ENCODE data around the gene GNL2. TPM values are rescaled to one million over a fixed set of nuclear protein-coding genes. Genes with fewer than 3 reads are reported as not detected.
A peak's percentile ranks its signal among the peaks of the same experiment; 100 is the strongest.
"Not testable (repeated sequence)": the region's sequence is repeated elsewhere in the genome, so short reads cannot be mapped to it uniquely, and the experiment has no call there.

The GNL2 gene
- total RNA-seq, 2 donors from 2014 or later, result 28.4 to 35.9 TPM

GRCh38 chr1:37562984-37563383, 32.8 kb downstream of the GNL2 start:
- no peaks in the 10 kb centered on the region for H3K9me3 ChIP-seq
- intact Hi-C loops (cut with DNase I), result no loop called here
- H3K9ac ChIP-seq (ENCODE audit: low read depth in 2 of 2, low read length in 2 of 2), result no peak overlapping the region
- H3K27me3 ChIP-seq, result no peaks in the 10 kb centered on the region
- H3K36me3 ChIP-seq, result peaks cover 15% of the 10 kb centered on the region
- TF ChIP-seq, protein P1, sequence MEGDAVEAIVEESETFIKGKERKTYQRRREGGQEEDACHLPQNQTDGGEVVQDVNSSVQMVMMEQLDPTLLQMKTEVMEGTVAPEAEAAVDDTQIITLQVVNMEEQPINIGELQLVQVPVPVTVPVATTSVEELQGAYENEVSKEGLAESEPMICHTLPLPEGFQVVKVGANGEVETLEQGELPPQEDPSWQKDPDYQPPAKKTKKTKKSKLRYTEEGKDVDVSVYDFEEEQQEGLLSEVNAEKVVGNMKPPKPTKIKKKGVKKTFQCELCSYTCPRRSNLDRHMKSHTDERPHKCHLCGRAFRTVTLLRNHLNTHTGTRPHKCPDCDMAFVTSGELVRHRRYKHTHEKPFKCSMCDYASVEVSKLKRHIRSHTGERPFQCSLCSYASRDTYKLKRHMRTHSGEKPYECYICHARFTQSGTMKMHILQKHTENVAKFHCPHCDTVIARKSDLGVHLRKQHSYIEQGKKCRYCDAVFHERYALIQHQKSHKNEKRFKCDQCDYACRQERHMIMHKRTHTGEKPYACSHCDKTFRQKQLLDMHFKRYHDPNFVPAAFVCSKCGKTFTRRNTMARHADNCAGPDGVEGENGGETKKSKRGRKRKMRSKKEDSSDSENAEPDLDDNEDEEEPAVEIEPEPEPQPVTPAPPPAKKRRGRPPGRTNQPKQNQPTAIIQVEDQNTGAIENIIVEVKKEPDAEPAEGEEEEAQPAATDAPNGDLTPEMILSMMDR (IDR thresholded peaks at IDR 0.05), result no peak
- no peak overlapping the region for H3K27ac ChIP-seq
- peaks cover 3% of the 10 kb centered on the region for H3K4me1 ChIP-seq
- no peak for DNase-seq
- H3K4me3 ChIP-seq, result no peak overlapping the region

GRCh38 chr1:37561133-37562132, 34.3 kb downstream of the GNL2 start:
- no peaks in the 10 kb centered on the region for H3K9me3 ChIP-seq
- H3K27ac ChIP-seq, result no peak overlapping the region
- peak; percentile 25 for DNase-seq
- peaks cover 6% of the 10 kb centered on the region for H3K36me3 ChIP-seq
- H3K9ac ChIP-seq (ENCODE audit: low read depth in 2 of 2, low read length in 2 of 2), result no peak overlapping the region
- TF ChIP-seq, protein P1 (IDR thresholded peaks at IDR 0.05), result peak; percentile 32
- H3K27me3 ChIP-seq, result no peaks in the 10 kb centered on the region
- no peak overlapping the region for H3K4me3 ChIP-seq
- intact Hi-C loops (cut with DNase I), result no loop called here
- H3K4me1 ChIP-seq, result peaks cover 3% of the 10 kb centered on the region

GRCh38 chr1:37560401-37561132, 35.2 kb downstream of the GNL2 start:
- TF ChIP-seq, protein P1 (IDR thresholded peaks at IDR 0.05), result no peak
- no peak overlapping the region for H3K27ac ChIP-seq
- no peak overlapping the region for H3K9ac ChIP-seq (ENCODE audit: low read depth in 2 of 2, low read length in 2 of 2)
- peaks cover 3% of the 10 kb centered on the region for H3K4me1 ChIP-seq
- H3K36me3 ChIP-seq, result peaks cover 6% of the 10 kb centered on the region
- H3K9me3 ChIP-seq, result no peaks in the 10 kb centered on the region
- H3K27me3 ChIP-seq, result no peaks in the 10 kb centered on the region
- no peak for DNase-seq
- H3K4me3 ChIP-seq, result no peak overlapping the region
- intact Hi-C loops (cut with DNase I), result no loop called here

DNA sequence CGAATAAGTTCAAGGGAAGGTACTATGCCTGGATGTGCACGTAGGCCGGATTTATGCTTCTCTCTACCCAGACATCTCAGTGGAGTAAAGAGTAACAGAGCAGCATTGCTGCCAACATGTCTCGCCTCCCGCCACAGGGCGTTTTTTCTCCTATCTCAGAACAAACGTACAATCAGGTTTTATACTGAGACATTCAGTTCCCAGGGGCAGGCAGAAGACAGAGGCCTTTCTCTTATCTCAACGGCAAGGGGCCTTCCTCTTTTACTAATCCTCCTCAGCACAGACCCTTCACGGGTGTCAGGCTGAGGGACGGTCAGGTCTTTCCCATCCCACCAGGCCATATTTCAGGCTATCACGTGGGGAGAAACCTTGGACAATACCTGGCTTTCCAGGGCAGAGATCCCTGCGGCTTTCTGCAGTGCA, 35.8 kb downstream of the GNL2 start:
- H3K27ac ChIP-seq; H3K9ac ChIP-seq (ENCODE audit: low read depth in 2 of 2, low read length in 2 of 2); H3K4me1 ChIP-seq; H3K27me3 ChIP-seq; DNase-seq; H3K9me3 ChIP-seq; H3K4me3 ChIP-seq; H3K36me3 ChIP-seq: not testable (repeated sequence)
- intact Hi-C loops (cut with DNase I), result loop anchor here (5.0 kb wide), 2 partner anchors 37 to 122 kb away; partner anchors contain the start of gene GNL2

DNA sequence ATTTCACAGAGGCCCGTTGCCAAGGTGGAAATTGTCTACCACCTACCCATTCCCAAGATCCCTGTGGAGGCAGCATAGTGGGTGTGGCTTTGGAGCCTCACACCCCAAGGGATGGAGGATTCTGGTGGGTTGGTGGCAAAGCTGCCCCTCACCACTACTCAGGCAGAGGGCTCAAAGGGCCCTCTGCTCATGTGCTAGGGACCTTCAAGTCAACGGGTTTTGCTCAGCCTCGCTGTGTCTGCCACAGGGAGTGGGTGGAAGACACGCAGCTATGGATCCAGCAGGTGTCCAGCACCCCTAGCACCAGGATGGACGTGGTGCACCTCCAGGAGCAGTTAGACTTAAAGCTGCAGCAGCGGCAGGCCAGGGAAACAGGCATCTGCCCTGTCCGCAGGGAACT, 36.7 kb downstream of the GNL2 start:
- H3K27me3 ChIP-seq, result no peaks in the 10 kb centered on the region
- intact Hi-C loops (cut with DNase I), result loop anchor here (5.0 kb wide), 2 partner anchors 38 to 123 kb away; partner anchors contain the start of gene GNL2
- TF ChIP-seq, protein P1 (IDR thresholded peaks at IDR 0.05), result no peak

More for the DNA sequence above, 36.7 kb downstream of the GNL2 start:
- no peaks in the 10 kb centered on the region for H3K9me3 ChIP-seq
- DNase-seq, result no peak
- no peaks in the 10 kb centered on the region for H3K4me1 ChIP-seq
- no peak overlapping the region for H3K27ac ChIP-seq
- no peak overlapping the region for H3K9ac ChIP-seq (ENCODE audit: low read depth in 2 of 2, low read length in 2 of 2)
- no peaks in the 10 kb centered on the region for H3K36me3 ChIP-seq
- H3K4me3 ChIP-seq, result no peak overlapping the region

Measured in colonic mucosa (tissue), 4 donors.